Measurements from ENCODE around the gene STOML1.
"Not testable (repeated sequence)": the region's sequence is repeated elsewhere in the genome, so short reads cannot be mapped to it uniquely, and the experiment has no call there.

STOML1 gene

DNA sequence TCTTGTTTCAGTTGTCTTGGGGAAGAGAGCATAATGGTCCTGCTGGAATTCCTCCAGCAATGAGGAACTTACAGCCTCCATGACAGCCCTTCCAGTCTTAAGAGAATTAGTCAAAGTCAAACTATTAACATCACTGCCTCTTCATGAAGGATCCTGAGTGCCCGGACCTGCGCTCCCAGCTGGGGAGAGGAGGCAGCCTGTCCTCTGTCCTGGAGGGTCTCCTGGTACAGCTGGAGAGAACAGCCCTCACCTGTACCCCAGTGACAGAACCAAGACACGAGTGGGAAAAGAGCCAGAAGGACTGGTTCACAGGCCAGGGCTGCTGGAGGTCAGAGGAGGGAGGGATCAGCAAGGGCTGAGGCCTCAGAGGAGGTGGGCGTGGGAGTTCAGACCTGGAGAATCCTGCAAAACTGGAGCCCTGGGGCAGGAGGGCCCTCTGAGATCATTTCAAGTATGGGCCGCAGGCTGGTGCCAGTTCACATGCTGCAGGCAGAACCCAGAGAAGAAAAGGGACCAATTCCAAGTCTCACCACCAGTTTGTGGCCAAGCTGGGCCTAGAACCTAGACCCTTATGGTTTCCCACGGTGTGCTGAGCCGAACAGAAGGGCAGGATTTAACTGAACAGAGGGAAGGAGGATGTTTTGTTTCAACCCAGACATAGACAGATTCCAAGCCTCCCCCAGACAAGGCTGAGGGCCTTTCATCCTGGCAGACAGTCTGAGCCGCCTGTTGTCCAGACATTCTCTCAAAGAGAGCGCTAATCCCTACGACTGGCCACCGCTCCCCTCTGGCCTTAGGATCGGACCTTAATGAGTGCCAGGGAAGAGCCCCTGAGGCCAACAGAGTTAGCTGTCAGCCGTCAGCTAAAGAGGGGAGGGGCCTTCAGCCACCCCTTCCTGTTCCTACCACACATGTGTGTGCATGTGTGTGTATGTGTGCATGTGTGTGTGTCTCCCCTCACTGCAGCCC is 47.6 kb downstream of the STOML1 start:
- DNase-seq, result no peak

DNA sequence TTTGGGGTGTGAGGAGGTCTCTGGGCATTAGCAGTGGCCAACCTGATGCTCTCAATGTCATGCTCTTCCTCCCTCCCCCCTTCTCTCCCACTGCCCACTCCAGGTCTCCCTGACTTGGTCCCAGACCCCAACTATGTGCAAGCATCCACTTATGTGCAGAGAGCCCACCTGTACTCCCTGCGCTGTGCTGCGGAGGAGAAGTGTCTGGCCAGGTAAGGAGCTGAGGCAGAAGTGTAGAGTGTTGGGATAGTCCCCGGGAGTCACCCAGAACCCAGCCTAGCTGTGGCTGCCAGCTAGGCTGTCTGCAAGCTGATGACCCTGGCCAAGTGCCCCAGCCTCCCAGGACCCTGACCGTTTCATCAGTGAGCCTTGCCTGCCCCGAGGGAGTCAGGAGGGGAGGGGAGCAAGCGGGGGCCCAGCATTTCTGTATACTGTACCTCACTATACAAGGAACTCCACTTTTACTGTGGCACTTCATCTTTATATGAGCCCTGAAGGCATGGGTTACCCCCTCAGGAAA is 49.3 kb downstream of the STOML1 start:
- no peak for DNase-seq

DNA sequence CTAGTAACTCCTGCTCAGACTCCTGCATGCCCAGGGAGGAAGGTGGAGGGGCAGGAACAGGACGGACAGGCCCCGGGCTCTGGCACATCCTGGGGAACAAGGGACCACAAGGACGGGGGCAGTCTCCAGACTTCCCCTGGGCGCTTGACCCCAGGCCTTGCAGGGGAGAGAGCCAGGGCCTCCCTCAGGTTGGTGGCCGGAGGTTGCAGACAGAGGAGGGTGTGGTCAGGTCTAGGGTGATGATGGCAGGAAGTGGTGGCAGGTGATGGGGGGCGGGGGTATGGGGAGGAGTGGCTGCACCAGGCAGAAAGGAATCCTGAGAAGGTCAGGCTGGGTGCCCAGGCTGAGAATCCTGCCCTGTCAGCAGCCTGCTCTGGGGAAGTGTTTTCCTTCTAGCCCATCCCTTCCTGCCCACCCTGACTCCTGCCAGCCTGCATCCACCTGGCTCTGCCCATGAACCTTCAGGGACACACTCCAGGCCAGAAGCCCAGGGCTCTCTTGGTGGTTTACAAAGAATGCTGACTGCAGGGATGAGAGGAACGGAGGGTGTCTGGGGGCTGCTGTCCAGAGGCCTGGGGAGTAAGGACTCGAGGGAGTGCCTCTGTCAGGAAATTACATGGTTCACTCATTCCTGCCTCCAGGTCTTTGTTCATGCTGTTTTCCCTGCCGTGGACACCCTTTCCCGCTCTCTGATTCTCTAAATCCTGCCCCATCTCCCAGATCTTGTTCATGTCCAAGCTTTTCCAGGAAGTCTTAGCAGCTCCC is 50.0 kb downstream of the STOML1 start:
- DNase-seq, result no peak

DNA sequence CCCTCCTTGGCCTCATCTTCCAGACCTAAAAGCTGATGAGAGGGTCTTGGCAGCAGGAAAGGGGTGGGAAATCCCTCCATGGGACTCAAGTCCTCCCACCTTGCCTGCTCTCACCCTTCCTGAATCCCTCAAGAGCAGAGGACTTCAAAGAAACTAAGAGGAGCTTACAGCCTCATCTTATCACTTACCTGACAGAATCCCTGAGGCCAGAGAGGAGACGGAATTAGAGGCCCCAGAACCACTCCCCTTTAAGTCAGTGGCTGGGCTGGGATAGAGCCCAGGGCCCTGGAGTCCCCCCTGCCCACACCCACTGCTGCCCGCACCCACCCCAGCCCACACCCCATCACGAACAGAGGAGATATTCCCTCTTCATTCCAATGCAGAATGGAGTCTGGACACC is 50.6 kb downstream of the STOML1 start:
- DNase-seq, result no peak

DNA sequence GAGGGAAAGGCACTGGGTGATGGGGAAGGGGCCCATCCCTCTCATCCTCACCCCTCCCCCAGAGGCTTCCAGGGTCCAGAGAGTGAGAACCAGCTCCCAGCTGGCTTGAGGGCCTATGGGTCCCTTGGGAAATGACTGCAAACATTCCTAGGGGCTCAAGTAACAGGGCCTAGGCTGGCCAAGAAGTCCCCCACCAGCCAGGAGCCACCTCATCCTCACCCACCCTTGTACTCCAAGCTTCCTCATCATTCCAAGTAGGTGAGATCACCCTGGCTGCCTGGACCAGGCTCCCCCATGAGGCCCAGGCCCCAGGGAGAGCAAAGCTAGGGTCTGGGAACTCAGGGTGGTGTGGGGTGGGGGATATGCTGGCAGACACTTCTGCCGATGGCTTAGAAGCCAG is 51.1 kb downstream of the STOML1 start:
- no peak for DNase-seq

DNA sequence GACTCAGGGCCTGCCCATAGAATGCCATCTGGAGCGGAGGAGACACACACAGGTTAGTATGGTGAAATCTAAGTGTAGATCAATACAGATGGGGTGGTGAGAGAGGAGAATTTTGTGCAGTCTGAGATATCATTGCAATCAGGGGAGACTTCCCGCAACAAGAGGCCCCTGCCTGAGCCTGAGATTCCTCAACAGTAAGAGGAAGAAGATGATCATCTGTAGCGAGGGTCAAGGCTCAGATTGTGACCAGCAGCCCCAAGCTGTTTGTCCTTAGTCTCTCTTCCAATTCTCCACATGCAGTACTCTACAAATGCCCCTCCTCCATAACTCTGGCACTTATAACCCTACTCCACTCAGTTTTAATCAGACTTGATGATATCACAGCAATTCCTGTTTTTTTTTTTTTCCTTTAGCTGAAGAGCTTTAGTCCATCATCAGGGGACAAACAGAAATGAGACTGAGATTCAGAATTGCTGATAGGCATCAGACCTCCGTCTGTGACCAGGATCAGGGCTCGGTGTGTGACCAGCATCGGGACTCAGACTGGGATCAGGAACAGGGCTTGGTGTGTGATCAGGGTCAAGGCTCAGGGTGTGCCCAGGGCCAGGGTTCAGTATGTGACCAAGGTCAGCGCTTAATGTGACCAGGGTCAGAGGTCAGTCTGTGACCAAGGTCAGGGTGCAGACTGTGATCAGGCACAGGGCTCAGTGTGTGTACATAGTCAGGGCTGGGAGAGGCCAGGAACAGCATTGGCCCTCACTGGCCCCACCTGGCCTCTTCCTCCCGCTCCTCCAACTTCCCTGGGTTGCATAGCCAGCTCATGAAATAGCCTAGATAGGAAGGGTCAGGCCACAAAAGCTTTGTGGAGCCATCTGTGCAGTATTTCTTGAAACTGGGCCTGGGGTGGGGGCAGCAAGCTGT is 51.8 kb downstream of the STOML1 start:
- DNase-seq, result no peak

DNA sequence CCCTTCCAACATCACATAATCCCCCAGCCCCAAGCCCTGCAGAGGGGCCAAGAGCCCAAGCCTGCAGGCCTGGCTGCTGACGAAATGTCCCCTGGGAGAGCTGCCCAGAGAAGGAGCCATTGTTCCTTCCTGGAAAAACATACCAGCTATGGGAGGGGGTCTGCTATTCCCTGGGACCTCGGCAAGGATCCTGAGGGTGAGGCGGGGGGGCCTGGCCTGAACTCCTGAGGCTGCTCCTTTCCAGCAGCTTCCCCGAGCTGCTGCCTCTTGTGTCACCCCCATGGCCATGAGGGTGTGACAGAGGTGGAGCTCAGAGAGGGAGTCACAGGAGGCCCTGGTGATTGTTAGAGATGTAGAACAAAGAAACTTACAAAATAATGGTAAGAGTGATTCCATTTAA is 53.0 kb downstream of the STOML1 start:
- no peak for DNase-seq

DNA sequence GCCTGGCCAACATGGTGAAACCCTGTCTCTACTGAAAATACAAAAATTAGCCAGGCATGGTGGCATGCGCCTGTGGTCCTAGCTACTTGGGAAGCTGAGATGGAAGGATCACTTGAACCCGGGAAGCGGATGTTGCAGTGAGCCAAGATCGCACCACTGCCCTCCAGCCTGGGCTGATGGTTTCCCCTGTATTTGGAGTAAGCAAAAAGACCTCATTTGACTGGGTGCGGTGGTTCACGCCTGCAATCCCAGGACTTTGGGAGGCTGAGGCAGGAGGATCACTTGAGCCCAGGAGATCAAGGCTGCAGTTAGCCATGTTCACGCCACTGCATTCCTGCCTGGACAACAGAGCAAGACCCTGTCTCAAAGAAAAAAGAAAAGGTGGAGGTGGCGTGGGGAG is 53.6 kb downstream of the STOML1 start:
- not testable (repeated sequence) for DNase-seq

DNA sequence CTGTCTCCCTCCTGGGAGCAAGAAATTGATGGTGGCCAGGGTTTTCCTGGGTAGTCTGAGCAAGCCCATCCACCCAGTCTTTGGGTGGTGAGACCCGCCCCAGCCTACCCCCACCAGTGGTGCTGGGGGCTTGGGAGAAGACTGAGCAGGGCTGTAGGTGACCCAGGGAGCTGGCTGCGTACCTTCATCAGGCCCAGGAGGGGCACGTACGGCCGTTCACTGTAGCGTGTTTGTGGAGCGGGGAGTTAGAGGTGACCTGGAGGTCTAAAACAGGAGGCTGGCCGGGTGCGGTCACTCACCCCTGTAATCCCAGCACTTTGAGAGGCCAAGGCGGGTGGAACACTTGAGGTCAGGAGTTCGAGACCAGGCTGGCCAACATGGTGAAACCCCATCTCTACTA is 54.4 kb downstream of the STOML1 start:
- DNase-seq, result no peak

DNA sequence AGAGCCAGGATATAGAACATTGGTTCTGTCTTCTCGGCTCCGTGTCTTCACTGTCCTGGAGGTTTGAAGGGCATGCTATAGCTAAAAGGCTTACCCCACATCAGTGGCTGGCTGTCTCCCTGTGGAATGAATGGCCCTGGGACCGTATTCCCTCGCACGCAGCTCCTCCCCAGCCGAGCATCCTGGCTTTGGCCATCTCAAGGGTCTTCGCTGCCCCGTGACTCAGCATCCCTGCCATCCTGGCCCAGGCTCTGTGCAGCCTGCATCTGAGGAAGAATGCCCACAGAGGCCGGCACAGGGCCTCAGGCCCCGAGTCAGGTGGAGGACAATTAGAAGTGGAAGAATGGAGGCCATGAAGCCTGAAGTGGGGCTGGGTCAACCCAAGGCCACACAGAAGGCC is 54.8 kb downstream of the STOML1 start:
- no peak for DNase-seq

DNA sequence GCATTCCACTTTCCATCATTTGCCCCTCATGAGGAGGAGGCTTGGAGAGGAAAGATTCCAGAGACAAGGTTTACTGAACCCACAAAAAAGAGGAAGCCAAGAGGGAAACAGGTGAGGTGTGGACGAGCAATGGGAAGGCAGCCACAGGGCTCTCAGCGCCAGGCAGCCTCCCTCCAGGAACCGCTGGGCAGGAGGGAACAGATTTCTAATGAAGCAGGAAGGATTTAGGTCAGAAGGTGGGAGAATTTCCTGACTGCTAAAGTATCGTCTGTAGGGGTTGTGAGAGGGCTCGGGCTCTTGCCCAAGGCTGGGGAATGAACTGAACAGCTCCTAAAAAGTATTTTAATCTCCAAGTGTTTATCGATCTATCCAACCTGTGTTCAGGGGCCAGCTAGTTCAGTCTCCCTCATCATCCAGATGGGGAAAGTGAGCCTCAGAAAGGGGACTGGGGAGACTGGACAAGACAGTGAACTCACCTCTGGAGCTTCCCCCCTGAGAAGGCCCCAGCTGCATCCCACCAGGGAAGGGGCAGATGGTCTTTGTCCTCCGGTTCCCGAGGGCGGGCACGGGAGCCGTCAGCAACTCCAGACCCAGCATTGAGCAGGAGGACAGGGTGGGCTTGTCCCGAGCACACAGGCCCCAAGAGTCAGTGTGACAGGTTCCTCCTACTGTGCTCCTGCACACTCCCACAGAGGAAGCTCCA is 55.4 kb downstream of the STOML1 start:
- no peak for DNase-seq

DNA sequence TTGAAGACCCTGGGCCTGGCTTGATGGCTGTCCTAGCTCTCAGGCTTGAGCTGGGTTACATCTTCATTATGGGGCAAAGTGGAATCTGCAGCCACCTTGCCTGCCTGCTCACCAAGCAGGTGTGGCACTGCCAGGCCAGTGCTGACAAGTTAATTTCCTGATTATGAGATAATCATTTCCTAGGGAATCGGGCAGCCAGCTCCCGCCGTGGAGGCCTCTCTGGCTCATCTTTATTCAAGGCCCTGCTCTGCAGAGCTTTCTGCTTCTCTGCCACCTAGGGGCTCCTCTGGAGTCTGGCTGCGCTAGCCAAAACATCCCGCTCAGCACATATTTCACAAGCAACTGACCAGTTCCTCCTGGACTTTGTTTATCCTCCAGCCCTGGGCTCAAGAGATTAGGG is 55.9 kb downstream of the STOML1 start:
- no peak for DNase-seq

DNA sequence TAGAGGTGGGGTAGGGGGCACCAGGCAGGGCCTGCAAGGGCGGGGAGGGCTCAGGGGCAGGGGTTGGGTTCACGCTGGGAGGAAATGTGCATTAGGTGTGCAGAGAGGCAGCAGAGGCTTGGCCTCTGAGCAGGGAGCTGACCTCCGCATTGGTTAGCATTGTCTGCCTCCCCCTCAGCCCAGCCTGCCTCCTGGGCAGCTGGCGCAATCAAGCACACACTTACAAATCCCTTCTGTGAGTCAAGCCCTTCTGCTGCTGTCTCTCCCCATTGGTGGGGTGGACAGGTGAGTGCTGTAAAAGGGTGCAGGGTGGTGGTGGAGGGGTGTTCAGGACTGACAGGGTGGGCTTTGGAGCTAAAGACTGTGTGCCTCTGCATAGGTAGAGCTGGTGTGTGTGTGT is 56.5 kb downstream of the STOML1 start:
- DNase-seq, result no peak

DNA sequence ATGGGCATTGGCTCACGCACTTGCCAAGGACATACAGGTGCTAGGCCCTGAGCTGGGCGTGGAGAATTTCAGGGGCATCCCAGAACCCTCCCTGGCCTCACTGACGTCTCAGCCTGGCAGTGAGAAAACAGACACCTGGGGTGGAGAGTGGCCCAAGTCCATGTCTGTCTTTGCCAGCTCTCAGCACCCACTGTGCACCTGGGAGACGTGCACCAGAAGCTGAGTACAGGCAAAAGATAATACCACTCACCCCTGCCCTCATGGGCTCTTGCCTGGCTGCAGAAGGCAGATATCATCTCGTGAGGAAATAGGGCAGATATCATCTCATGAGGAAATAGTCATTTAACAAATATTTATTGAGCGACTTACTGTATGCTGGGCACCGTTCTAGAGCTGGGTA is 57.8 kb downstream of the STOML1 start:
- DNase-seq, result no peak

DNA sequence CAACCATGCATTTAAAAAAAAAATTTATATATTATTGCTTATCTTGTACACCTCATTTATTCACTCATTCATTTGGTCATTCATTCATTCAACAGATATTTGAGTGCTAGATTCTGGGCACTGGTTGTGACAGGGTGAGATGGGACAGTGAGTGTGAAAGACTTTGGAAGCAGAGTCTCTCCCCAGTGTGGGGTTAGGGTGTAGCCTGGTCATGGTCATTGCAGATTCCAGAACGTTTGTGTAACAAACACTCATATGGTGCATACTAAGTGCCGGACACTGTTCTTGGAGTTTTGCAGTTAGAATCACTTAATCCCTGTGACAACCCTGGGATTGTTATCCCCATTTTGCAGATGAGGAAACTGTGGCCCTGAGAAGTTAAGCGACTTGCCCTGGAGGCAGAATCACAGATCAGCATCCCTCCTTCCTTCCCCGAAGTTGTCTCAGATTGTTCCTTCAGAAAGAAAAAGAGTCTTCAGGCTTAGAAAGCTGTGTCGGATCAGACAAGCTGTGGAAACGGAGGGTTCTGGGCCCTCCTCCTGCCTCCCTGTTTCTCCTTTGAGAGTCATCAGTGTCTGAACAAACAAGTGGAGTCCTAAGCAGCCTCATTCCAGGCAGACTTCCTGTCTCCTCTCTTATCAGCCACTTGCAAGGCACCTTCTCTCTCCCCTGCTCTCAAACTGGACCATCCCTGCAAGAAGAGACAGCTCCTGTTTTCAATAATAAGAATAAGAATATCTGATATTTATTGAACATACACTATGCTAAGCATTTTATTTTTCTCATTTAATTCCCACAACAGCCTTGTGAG is 59.5 kb downstream of the STOML1 start:
- no peak for DNase-seq

DNA sequence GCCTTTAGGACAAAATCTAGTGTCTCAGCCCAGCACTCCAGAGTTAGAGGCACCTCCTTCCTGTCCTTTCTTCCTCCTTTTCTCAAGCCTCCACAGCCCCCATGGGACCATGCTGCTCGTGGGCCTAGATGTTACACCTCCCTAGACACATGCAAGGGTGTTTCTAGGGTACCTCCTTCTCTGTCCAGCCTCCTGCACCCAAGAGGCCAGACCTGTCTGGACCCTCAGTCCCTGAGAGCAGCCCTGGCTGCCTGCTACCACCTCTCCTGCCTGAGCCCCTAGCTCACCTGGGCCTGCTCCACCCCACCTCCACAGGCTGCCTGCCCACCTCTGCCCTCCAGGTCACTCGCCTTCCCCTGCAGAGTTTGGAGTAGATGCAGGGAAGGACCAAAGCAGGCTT is 60.7 kb downstream of the STOML1 start:
- DNase-seq, result no peak

DNA sequence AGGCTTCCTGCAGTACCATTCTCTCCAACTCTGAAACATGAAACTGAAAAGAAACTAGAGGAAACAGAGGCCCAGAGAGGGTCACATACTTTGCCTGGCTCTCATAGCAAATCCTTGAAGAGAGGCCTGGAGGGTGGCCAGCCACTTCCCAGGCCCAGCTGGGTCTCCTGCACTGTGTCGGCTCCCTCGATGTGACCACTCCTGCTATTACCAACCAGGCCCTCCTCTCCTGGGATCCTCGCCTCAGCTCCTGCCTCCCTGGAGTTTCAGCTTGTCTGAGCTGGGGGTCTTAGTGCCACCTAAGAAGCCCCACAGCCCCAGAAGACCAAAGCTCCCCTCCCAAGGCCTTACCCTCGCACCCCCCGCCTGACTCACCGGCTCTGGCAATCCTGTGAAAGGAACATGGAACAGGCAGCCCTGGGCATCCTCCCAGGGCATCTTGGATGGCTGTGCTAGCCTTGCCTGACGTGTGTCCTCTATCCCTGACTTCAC is 61.3 kb downstream of the STOML1 start:
- no peak for DNase-seq

DNA sequence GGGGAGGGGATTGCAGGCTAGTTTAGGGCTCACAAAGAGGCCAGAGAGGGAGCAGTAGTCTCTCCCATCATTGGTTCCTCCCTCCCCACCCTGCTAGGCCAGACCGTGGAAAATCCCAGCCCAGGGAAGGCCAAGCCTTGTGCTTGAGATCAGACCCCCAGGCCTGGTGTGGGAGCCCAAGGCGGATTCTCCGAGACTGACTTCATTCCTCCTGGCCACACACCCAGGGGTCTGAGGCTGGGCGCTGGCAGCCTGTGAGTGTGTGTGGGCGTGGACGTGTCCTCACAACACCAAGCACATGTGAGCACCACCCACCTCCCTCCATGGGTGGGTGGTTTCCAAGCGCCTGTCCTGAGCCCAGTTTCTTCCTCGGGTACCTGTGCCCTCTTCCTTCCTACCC is 61.7 kb downstream of the STOML1 start:
- no peak for DNase-seq

DNA sequence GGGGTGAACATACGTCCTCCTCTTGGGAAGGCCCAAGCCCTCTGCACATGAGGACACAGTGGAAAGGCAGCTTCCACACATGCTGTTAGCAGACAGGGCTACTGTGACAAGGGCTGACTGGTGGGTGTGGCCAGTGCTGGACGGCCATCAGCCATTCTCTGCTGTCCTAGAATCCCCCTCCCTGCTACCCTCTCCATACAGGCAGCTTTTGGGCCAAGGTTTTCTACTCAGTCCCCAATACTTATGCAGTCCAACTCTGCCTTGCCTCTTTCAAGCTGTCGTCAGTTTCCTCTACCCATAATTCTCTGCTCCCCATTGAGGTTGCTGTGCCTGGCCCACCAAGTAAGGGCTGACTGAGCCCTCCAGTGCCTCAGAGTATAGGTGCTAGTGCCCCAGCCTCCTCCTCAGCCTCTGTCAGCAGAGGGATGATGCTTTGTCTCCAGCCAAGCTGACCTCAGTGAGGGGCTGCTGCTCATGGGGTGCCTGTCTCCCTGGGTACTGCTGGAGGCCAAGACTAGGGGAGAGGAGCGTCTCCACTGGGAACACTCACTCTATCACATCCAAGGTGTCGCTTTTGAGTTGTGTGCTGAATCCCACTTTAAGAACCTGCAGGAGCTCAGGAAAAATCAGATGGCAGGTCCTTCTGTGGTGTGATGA is 63.0 kb downstream of the STOML1 start:
- no peak for DNase-seq

All from stimulated activated naive CD4-positive, alpha-beta T cell (primary cell).